ENCODE data around the gene LRRC34.

The LRRC34 gene

DNA sequence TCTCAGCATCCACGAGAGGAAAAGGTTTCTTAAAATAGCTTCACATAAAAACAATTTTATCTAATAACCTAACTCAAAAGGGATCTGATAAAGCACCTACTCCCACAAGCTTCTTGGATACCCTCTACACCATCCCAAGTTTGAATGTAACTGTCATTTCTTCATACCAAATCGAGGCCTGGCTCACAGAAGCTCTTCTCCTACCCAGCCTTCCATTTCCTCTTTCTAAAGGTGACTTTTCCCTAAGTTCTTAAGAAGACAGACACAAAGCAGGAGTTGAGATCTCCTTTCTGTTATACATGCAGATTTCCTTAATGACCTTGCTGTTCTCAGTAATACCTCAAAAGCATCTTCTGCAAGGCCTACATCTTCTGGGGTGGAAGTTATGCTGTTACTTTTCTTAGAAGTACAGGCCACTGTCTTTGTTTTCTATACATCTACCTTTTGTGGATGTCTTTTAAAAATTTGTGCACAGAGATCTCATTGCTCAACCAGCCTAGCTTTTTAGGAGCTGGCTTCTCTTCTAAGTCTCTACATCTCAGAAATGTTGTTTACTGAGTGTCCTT lies 3.4 kb downstream of the LRRC34 start:
- Histone ChIP-seq H3K9me3 (ENCODE audit: severe bottlenecking) (no peaks in the 10 kb centered on the region), H3K27ac (ENCODE audit: poor library complexity, severe bottlenecking) (no peak overlapping the region), H3K4me1 (ENCODE audit: insufficient read depth, poor library complexity, severe bottlenecking) (no peaks in the 10 kb centered on the region), H3K4me3 (ENCODE audit: severe bottlenecking) (no peak overlapping the region), H3K27me3 (ENCODE audit: insufficient read depth, poor library complexity, severe bottlenecking) (no peaks in the 10 kb centered on the region), H3K36me3 (ENCODE audit: low read depth) (no peaks in the 10 kb centered on the region)
- DNase-seq (ENCODE audit: low spot score): no peak
- ATAC-seq (ENCODE audit: low read depth): no peak
- TF ChIP-seq, protein P1, sequence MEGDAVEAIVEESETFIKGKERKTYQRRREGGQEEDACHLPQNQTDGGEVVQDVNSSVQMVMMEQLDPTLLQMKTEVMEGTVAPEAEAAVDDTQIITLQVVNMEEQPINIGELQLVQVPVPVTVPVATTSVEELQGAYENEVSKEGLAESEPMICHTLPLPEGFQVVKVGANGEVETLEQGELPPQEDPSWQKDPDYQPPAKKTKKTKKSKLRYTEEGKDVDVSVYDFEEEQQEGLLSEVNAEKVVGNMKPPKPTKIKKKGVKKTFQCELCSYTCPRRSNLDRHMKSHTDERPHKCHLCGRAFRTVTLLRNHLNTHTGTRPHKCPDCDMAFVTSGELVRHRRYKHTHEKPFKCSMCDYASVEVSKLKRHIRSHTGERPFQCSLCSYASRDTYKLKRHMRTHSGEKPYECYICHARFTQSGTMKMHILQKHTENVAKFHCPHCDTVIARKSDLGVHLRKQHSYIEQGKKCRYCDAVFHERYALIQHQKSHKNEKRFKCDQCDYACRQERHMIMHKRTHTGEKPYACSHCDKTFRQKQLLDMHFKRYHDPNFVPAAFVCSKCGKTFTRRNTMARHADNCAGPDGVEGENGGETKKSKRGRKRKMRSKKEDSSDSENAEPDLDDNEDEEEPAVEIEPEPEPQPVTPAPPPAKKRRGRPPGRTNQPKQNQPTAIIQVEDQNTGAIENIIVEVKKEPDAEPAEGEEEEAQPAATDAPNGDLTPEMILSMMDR (IDR thresholded peaks at IDR 0.05; ENCODE audit: poor library complexity, severe bottlenecking): no peak

DNA sequence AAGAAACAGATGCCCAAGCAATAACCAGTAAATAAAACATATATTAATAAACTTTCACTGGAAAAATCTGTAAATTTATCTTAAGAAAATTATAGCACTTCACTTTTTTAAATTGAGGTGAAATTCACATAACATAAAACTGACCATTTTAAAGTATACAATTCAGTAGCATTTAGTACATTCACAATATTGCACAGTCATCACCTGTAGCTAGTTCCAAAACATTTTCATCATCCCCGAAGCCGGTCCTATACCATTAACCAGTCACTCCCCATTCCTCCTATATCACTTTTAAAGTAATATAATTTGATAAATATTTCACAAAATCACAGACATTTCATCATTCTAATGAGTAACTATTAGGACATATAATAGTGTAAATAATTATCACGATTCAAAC lies 8.0 kb downstream of the LRRC34 start:
- H3K27me3 ChIP-seq (ENCODE audit: insufficient read depth, poor library complexity, severe bottlenecking): no peaks in the 10 kb centered on the region
- no peak overlapping the region for H3K27ac ChIP-seq (ENCODE audit: poor library complexity, severe bottlenecking)
- ATAC-seq (ENCODE audit: low read depth) (no peak), DNase-seq (ENCODE audit: low spot score) (no peak)
- TF ChIP-seq, protein P1 (IDR thresholded peaks at IDR 0.05; ENCODE audit: poor library complexity, severe bottlenecking): no peak
- no peaks in the 10 kb centered on the region for H3K4me1 ChIP-seq (ENCODE audit: insufficient read depth, poor library complexity, severe bottlenecking)
- no peaks in the 10 kb centered on the region for H3K9me3 ChIP-seq (ENCODE audit: severe bottlenecking)
- H3K36me3 ChIP-seq (ENCODE audit: low read depth): no peaks in the 10 kb centered on the region
- no peak overlapping the region for H3K4me3 ChIP-seq (ENCODE audit: severe bottlenecking)

GRCh38 chr3:169792359-169792758 lies 20.3 kb downstream of the LRRC34 start:
- H3K4me3 ChIP-seq (ENCODE audit: severe bottlenecking): no peak overlapping the region
- TF ChIP-seq, protein P1 (IDR thresholded peaks at IDR 0.05; ENCODE audit: poor library complexity, severe bottlenecking): no peak
- no peak for ATAC-seq (ENCODE audit: low read depth)
- H3K27ac ChIP-seq (ENCODE audit: poor library complexity, severe bottlenecking): no peak overlapping the region
- H3K27me3 ChIP-seq (ENCODE audit: insufficient read depth, poor library complexity, severe bottlenecking): no peaks in the 10 kb centered on the region
- no peak for DNase-seq (ENCODE audit: low spot score)
- peaks cover 30% of the 10 kb centered on the region for H3K36me3 ChIP-seq (ENCODE audit: low read depth)
- no peaks in the 10 kb centered on the region for H3K9me3 ChIP-seq (ENCODE audit: severe bottlenecking)
- no peaks in the 10 kb centered on the region for H3K4me1 ChIP-seq (ENCODE audit: insufficient read depth, poor library complexity, severe bottlenecking)

DNA sequence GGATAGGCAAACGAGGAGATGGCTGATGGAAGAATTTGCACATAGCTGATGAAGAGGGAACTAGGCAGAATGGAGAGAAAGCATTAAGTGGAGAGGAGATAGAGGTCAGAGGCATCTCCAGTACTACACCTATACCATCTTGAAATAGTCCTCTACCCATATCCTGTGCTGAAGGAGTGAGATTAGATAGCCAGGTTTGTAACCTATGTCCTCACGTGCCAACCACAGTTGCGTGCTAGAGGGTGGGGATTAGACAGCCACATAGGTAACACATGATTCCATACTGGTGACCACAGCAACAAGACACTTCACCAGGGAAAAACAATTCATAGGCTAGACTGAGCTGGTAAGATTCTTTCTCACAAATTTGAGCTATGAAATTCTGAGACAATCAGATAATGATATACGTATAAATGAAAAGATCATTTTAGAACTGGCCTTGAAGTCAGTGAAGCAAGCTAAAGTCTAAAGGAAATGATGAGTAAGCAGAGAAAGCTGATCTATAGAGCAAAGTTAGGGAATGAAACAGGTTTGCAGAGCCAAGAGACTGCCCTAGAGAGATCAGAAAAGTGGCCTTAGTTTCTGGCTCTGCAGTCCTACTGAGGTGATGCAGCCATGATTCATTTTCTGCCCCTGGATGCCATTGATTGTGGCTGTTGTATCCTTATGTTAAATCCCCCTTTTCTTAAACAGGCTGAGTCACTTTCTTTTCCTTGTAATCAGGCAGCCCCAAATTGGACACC lies 21.8 kb downstream of the LRRC34 start:
- Histone ChIP-seq H3K27ac (ENCODE audit: poor library complexity, severe bottlenecking) (no peak overlapping the region), H3K27me3 (ENCODE audit: insufficient read depth, poor library complexity, severe bottlenecking) (no peaks in the 10 kb centered on the region), H3K4me3 (ENCODE audit: severe bottlenecking) (no peak overlapping the region), H3K9me3 (ENCODE audit: severe bottlenecking) (no peaks in the 10 kb centered on the region), H3K4me1 (ENCODE audit: insufficient read depth, poor library complexity, severe bottlenecking) (no peaks in the 10 kb centered on the region), H3K36me3 (ENCODE audit: low read depth) (peaks cover 45% of the 10 kb centered on the region)
- TF ChIP-seq, protein P1 (IDR thresholded peaks at IDR 0.05; ENCODE audit: poor library complexity, severe bottlenecking): no peak
- ATAC-seq (ENCODE audit: low read depth): peak; percentile 35; the same call in 2 of the 3 replicates
- no peak for DNase-seq (ENCODE audit: low spot score)

DNA sequence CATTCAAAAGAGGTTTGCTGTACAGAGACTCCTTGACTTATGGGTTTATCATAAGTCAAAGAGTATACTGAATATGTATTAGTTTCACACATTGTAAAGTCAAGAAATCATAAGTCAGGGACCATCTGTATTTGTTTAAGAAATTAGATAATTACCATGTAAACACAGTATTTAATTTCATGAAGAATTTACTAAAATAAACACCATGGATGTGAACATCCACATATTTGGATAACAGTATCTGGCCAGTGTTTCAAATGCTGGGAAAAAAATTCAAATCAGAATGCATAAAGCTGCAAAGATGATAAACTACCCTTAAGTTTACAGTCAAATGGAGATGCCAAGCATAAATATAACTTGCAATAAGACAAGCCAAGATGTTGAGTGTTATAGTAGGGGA lies 22.5 kb downstream of the LRRC34 start:
- ATAC-seq (ENCODE audit: low read depth) (no peak), DNase-seq (ENCODE audit: low spot score) (no peak)
- Histone ChIP-seq H3K27ac (ENCODE audit: poor library complexity, severe bottlenecking) (no peak overlapping the region), H3K4me1 (ENCODE audit: insufficient read depth, poor library complexity, severe bottlenecking) (no peaks in the 10 kb centered on the region), H3K4me3 (ENCODE audit: severe bottlenecking) (no peak overlapping the region), H3K27me3 (ENCODE audit: insufficient read depth, poor library complexity, severe bottlenecking) (no peaks in the 10 kb centered on the region), H3K36me3 (ENCODE audit: low read depth) (peaks cover 52% of the 10 kb centered on the region), H3K9me3 (ENCODE audit: severe bottlenecking) (no peaks in the 10 kb centered on the region)
- TF ChIP-seq, protein P1 (IDR thresholded peaks at IDR 0.05; ENCODE audit: poor library complexity, severe bottlenecking): no peak

Data from RWPE2 (cell line).